ENCODE results near the gene PPP3CA. TPM values are rescaled to one million over a fixed set of nuclear protein-coding genes. Genes with fewer than 3 reads are reported as not detected.

PPP3CA gene
- total and polyA plus RNA-seq, 2 of the 8 experiments (the other 6 are each of a cell fraction or from before 2014, with no cell fraction given): 7.9 to 35.0 TPM

- no peak for TF ChIP-seq SP2 (IDR thresholded peaks at IDR 0.05; ENCODE audit: low read length)
Measured at GRCh38 chr4:101008503-101008902, 338.8 kb downstream of the PPP3CA start (continued).

GRCh38 chr4:101005659-101006058 lies 341.7 kb downstream of the PPP3CA start:
- WGBS, 2 experiments (ENCODE audit: extremely low coverage in 1 of 2, insufficient coverage in 1 of 2, insufficient read length in 1 of 2, insufficient replicate concordance in 2 of 2, low coverage in 1 of 2, low lambda C conversion rate in 2 of 2, missing lambda C conversion rate in 1 of 2): 89% methylated on average over 2 of the region's 2 CpGs; no CpG with 5 or more reads in 1 of the 2 experiments
- TF ChIP-seq TEAD4 (IDR thresholded peaks at IDR 0.05; ENCODE audit: low read depth, low read length) (no peak), YY1 (IDR thresholded peaks at IDR 0.05; ENCODE audit: low read depth, low read length) (no peak)

More at GRCh38 chr4:101005659-101006058, 341.7 kb downstream of the PPP3CA start:
- Histone ChIP-seq H3K4ac (replicated peaks; ENCODE audit: insufficient read length, low read depth, low read length) (no peak overlapping the region), H3K4me3 (ENCODE audit: extremely low read depth in 1 of 4, insufficient read depth in 2 of 4, low read depth in 3 of 4, low read length in 4 of 4) (no peak overlapping the region), H3K23me2 (ENCODE audit: low read depth, low read length) (no peaks in the 10 kb centered on the region), H3K9ac (replicated peaks in 1 of 4; ENCODE audit: extremely low read depth in 1 of 4, low read depth in 3 of 4, low read length in 3 of 4) (no peak overlapping the region), H2BK20ac (ENCODE audit: low read length) (no peak overlapping the region), H3K9me3 (ENCODE audit: insufficient read depth in 2 of 2, low read depth in 1 of 2, low read length in 1 of 2) (no peaks in the 10 kb centered on the region), H4K5ac (ENCODE audit: insufficient read length, low read depth, low read length) (no peak overlapping the region), H2BK12ac (ENCODE audit: low read depth, low read length) (no peak overlapping the region), H3K36me3 (ENCODE audit: control insufficient read depth in 2 of 4, insufficient read depth in 4 of 4, low read length in 3 of 4) (no peaks in the 10 kb centered on the region), H2BK120ac (replicated peaks; ENCODE audit: low read depth, low read length) (no peak overlapping the region), H3K79me1 (ENCODE audit: low read depth, low read length) (no peaks in the 10 kb centered on the region), H2AK5ac (ENCODE audit: low read depth, low read length) (no peak overlapping the region), H3K56ac (replicated peaks; ENCODE audit: insufficient read length, low read depth, low read length) (no peak overlapping the region), H3K27ac (ENCODE audit: low read depth, low read length) (no peak overlapping the region), H2AFZ (ENCODE audit: low read length) (no peak overlapping the region), H4K8ac (ENCODE audit: extremely low read depth, insufficient read depth, low read length) (no peak overlapping the region), H3K27me3 (replicated peaks in 1 of 4; ENCODE audit: control insufficient read depth in 3 of 4, extremely low read depth in 1 of 4, insufficient read depth in 3 of 4, low read length in 3 of 4) (peaks cover 0 to 1% (median 0%) of the 10 kb centered on the region in 4 experiments; a peak in 1 of 7 replicates), H4K20me1 (replicated peaks in 1 of 2; ENCODE audit: control insufficient read depth in 1 of 2, insufficient read depth in 2 of 2, low read length in 2 of 2) (no peaks in the 10 kb centered on the region), H3K23ac (ENCODE audit: insufficient read length) (no peak overlapping the region), H3K4me1 (replicated peaks in 1 of 4; ENCODE audit: control insufficient read depth in 3 of 4, insufficient read depth in 4 of 4, low read length in 3 of 4) (no peaks in the 10 kb centered on the region), H3K14ac (ENCODE audit: insufficient read length) (no peak overlapping the region), H4K91ac (replicated peaks; ENCODE audit: insufficient read length, low read length) (no peak overlapping the region), H2BK15ac (ENCODE audit: low read length) (no peak overlapping the region), H3K4me2 (ENCODE audit: insufficient read depth in 1 of 2, low read depth in 2 of 2, low read length in 2 of 2) (no peak overlapping the region), H3K79me2 (ENCODE audit: control insufficient read depth in 1 of 2, insufficient read depth in 2 of 2, low read length in 2 of 2) (no peaks in the 10 kb centered on the region), H3K18ac (ENCODE audit: extremely low read depth, low read length) (no peak overlapping the region), H2BK5ac (ENCODE audit: low read depth, low read length) (no peak overlapping the region)
- no peak for FAIRE-seq
- ChIA-PET POLR2A (ENCODE audit: partially characterized antibody) (no interaction called here), CTCF (ENCODE audit: partially characterized antibody) (no interaction called here)
- no peak for DNase-seq (ENCODE audit: low read depth in 1 of 2, low spot score in 2 of 2)

Measured in H1 (cell line).